K562 (cell line): ENCODE data around the gene AKAP6. TPM values are rescaled to one million over a fixed set of nuclear protein-coding genes. Genes with fewer than 3 reads are reported as not detected.
A peak's percentile ranks its signal among the peaks of the same experiment; 100 is the strongest.

Source experiments
- ATAC-seq: fragments of 200-7000 bp; cut with Tn5 transposase; 3 replicates; pipeline ENCODE4 v1.9.1; 2020; ENCODE audit warnings: moderate library complexity
- BruUV-seq: library from RNA; stranded (reverse); fragments of 400-500 nt; replicated peaks from 2 replicates; lab custom pipeline; 2021; lab: Mats Ljungman, UMichigan
- CTCF ChIA-PET: fragments of 300-600 bp; formaldehyde crosslinking; extraction: SDS; loops from one replicate; lab custom pipeline; 2021; ENCODE audit warnings: low intra/inter-chr PET ratio; lab: Yijun Ruan, JAX
- POLR2A ChIA-PET: fragments of 300-600, 350-650 bp; sonication (Branson Sonifier 250); formaldehyde crosslinking; extraction: SDS; loops from one replicate; lab custom pipeline; 2021; ENCODE audit warnings: antibody characterized with exemption, inconsistent platforms; lab: Yijun Ruan, JAX
- DNase-seq, 4 experiments: peaks; one replicate each; pipeline versions ENCODE4 v3.0.0 to v3.0.0-alpha.2; 2011 to 2018; ENCODE audit warnings: low spot score in 3 of 4, mixed read lengths in 3 of 4; ENCODE audit errors: extremely low read depth in 1 of 4
- FAIRE-seq: peaks from 2 replicates; lab custom pipeline; 2011; peaks lifted over from hg19 to GRCh38; lab: Jason Lieb, UNC
- H2AFZ ChIP-seq: 2 replicates; pipeline ENCODE4 v1.6.0; 2011; ENCODE audit warnings: low read depth, low read length, control low read depth, inconsistent platforms
- H3K27ac ChIP-seq: fragments of 200-600 bp; 3 replicates; pipeline ENCODE4 v1.8.0; 2011; ENCODE audit warnings: low read depth, mild to moderate bottlenecking, control low read depth, inconsistent platforms, low read length, moderate library complexity, mixed read lengths; ENCODE audit errors: extremely low read depth
- H3K27me3 ChIP-seq, 2 experiments: fragments of 300-600 bp in 1 of 2; 2 replicates in 1 of 2; 3 replicates in 1 of 2; pipeline versions ENCODE4 v1.6.0 to v1.8.0; 2011; ENCODE audit warnings: inconsistent platforms in 2 of 2, low read length in 2 of 2, mild to moderate bottlenecking in 1 of 2, mixed read lengths in 1 of 2, moderate library complexity in 1 of 2; ENCODE audit not compliant: control insufficient read depth in 2 of 2, insufficient read depth in 2 of 2
- H3K36me3 ChIP-seq: fragments of 300-600 bp; 3 replicates; pipeline ENCODE4 v1.8.0; 2011; ENCODE audit warnings: mild to moderate bottlenecking, low read length, inconsistent platforms; ENCODE audit not compliant: control insufficient read depth, insufficient read depth
- H3K4me1 ChIP-seq, 2 experiments: fragments of 200-600 bp in 1 of 2; replicated peaks in 1 of 2; 2 replicates in 1 of 2; 3 replicates in 1 of 2; pipeline versions ENCODE4 v1.5.1 to v1.8.0; 2011; ENCODE audit warnings: inconsistent platforms in 2 of 2, low read length in 2 of 2, mild to moderate bottlenecking in 1 of 2, mixed read lengths in 1 of 2, moderate library complexity in 1 of 2; ENCODE audit not compliant: control insufficient read depth in 2 of 2, insufficient read depth in 2 of 2
- H3K4me2 ChIP-seq: 2 replicates; pipeline ENCODE4 v1.6.1; 2011; ENCODE audit warnings: low read length, control low read depth, inconsistent platforms, mixed read lengths; ENCODE audit not compliant: insufficient read depth
- H3K4me3 ChIP-seq: fragments of 200-600 bp; sonication (generic), shearing (Covaris generic); 2 replicates; pipeline ENCODE4 v1.5.1; 2016; ENCODE audit warnings: control low read depth, inconsistent platforms
- H3K79me2 ChIP-seq: fragments of 200-600 bp; 3 replicates; pipeline ENCODE4 v1.8.0; 2011; ENCODE audit warnings: low read length, inconsistent platforms; ENCODE audit not compliant: control insufficient read depth, insufficient read depth
- H3K9ac ChIP-seq, 2 experiments: 2 replicates each; pipeline versions ENCODE4 v1.6.0 to v1.6.1; 2011; ENCODE audit warnings: low read depth in 2 of 2, low read length in 2 of 2, control low read depth in 1 of 2, inconsistent platforms in 1 of 2, mild to moderate bottlenecking in 1 of 2, mixed read lengths in 1 of 2; ENCODE audit not compliant: insufficient read depth in 1 of 2
- H3K9me1 ChIP-seq: one replicate; pipeline ENCODE4 v1.6.0; 2011; ENCODE audit warnings: inconsistent platforms, mild to moderate bottlenecking, low read length, moderate library complexity; ENCODE audit not compliant: control insufficient read depth, insufficient read depth
- H3K9me3 ChIP-seq: replicated peaks from 2 replicates; pipeline ENCODE4 v1.5.1; 2011; ENCODE audit warnings: low read depth, low read length, inconsistent platforms; ENCODE audit not compliant: control insufficient read depth, insufficient read depth
- H4K20me1 ChIP-seq: replicated peaks from 2 replicates; pipeline ENCODE4 v1.6.1; 2011; ENCODE audit warnings: low read length, inconsistent platforms, mixed read lengths; ENCODE audit not compliant: control insufficient read depth, insufficient read depth
- CTCF ChIP-seq, 3 experiments: IDR thresholded peaks in 2 of 3; conservative IDR thresholded peaks in 1 of 3; 2 replicates each; pipeline ENCODE4 v1.5.1; 2011 to 2012; ENCODE audit warnings: low read length in 3 of 3, mild to moderate bottlenecking in 3 of 3, control low read depth in 2 of 3, improper control_type of control experiment in 1 of 3, inconsistent platforms in 1 of 3, low read depth in 1 of 3, mixed read lengths in 1 of 3, moderate library complexity in 1 of 3; ENCODE audit not compliant: insufficient read depth in 2 of 3
- RAD21 ChIP-seq, 2 experiments: fragments of 250-450 bp in 1 of 2; fragments of 450-650 bp in 1 of 2; sonication (Bioruptor Pico) in 1 of 2; formaldehyde crosslinking in 1 of 2; IDR thresholded peaks in 1 of 2; conservative IDR thresholded peaks in 1 of 2; 2 replicates each; pipeline versions ENCODE4 v1.4.0 to v1.8.0; 2020 to 2022; ENCODE audit warnings: mild to moderate bottlenecking in 2 of 2, moderate library complexity in 1 of 2
- ZBTB5 ChIP-seq: fragments of 450-650 bp; IDR thresholded peaks from 2 replicates; pipeline ENCODE4 v1.6.1; 2017; ENCODE audit warnings: antibody characterized with exemption
- in situ Hi-C: fragments of 300-500 bp; cut with MboI; formaldehyde crosslinking; loops from 4 replicates; pipeline ENCODE4 v1.15.0; 2018; ENCODE audit warnings: inconsistent platforms, mixed read lengths
- intact Hi-C: fragments of 100-400 bp; cut with micrococcal nuclease; formaldehyde crosslinking; loops from 2 replicates; pipeline ENCODE4 v1.14.2; 2022
- polyA plus RNA-seq, 8 experiments: library from polyadenylated mRNA; depleted of rRNA in 4 of 8; stranded (reverse) in 5 of 8; unstranded in 3 of 8; fragments of >200 nt; fragmentation: Nextera tagmentation in 2 of 8; fragmentation: Illumina TruSeq in 1 of 8; extraction: Ambion mirVana in 2 of 8; extraction: Trizol in 1 of 8; gene quantifications; 2 replicates each; pipeline versions ENCODE4 v1.2.1 to v1.2.3, GENCODE V29; 2011 to 2014; ENCODE audit warnings: inconsistent platforms in 1 of 8, missing spikeins in 1 of 8
- total RNA-seq, 7 experiments: library from RNA; depleted of rRNA in 6 of 7; stranded (reverse); fragments of >200 nt in 6 of 7; fragmentation: Illumina TruSeq in 2 of 7; extraction: Trizol in 2 of 7; gene quantifications; 2 replicates each; pipeline versions ENCODE4 v1.2.1 to v1.2.3, GENCODE V29; 2011 to 2021; ENCODE audit warnings: low replicate concordance in 1 of 7

AKAP6 gene
- total and polyA plus RNA-seq, 9 of the 15 experiments (the other 6 are each of a cell fraction or from before 2014, with no cell fraction given): 0.03 to 1.7 (median 0.48) TPM

- no peak for DNase-seq
- Histone ChIP-seq H3K4me2 (no peak overlapping the region), H2AFZ (no peak overlapping the region), H3K9ac (no peak overlapping the region), H3K27me3 (no peaks in the 10 kb centered on the region), H3K36me3 (no peaks in the 10 kb centered on the region), H3K27ac (no peak overlapping the region), H3K9me1 (no peaks in the 10 kb centered on the region), H3K79me2 (no peaks in the 10 kb centered on the region), H3K9me3 (no peaks in the 10 kb centered on the region), H3K4me3 (no peak overlapping the region), H4K20me1 (no peaks in the 10 kb centered on the region), H3K4me1 (no peaks in the 10 kb centered on the region)
- TF ChIP-seq ZBTB5 (no peak), CTCF (IDR thresholded peaks at IDR 0.05 in 2 of 3, conservative IDR thresholded peaks at IDR 0.05 in 1 of 3; ENCODE audit: insufficient read depth in 2 of 3, low read depth in 1 of 3, low read length in 3 of 3) (peak in 2 of 3 experiments; percentile 12 to 21; a peak in 2 of 6 replicates), RAD21 (CRISPR knock-in tag; conservative IDR thresholded peaks at IDR 0.05 in 1 of 2, IDR thresholded peaks at IDR 0.05 in 1 of 2) (peak in 1 of 2 experiments; percentile 25; a peak in 1 of 4 replicates)
- no peak for FAIRE-seq
- in situ Hi-C loops: no loop called here
- peak; percentile 62; the same call in 2 of the 3 replicates for ATAC-seq
- intact Hi-C loops: loop anchor here (5.0 kb wide), 1 partner anchor 49 kb away; no protein-coding TSS in a partner anchor
- ChIA-PET CTCF (no interaction called here), POLR2A (no interaction called here)
- no TSS peak for BruUV-seq
Observed at GRCh38 chr14:32366256-32366879, 37.3 kb downstream of the AKAP6 start.
